GM21381 (cell line): Measurements from ENCODE around the gene ZNRF2.
A peak's percentile ranks its signal among the peaks of the same experiment; 100 is the strongest.

Experiments used
- ATAC-seq: cut with Tn5 transposase; IDR thresholded peaks from one replicate; pipeline ENCODE4 v1.9.1; 2021; ENCODE audit warnings: mild to moderate bottlenecking, moderate library complexity; ENCODE audit not compliant: unreplicated experiment

Gene ZNRF2

GRCh38 chr7:30320392-30320791, 36.0 kb downstream of the ZNRF2 start:
- ATAC-seq, result no peak

DNA sequence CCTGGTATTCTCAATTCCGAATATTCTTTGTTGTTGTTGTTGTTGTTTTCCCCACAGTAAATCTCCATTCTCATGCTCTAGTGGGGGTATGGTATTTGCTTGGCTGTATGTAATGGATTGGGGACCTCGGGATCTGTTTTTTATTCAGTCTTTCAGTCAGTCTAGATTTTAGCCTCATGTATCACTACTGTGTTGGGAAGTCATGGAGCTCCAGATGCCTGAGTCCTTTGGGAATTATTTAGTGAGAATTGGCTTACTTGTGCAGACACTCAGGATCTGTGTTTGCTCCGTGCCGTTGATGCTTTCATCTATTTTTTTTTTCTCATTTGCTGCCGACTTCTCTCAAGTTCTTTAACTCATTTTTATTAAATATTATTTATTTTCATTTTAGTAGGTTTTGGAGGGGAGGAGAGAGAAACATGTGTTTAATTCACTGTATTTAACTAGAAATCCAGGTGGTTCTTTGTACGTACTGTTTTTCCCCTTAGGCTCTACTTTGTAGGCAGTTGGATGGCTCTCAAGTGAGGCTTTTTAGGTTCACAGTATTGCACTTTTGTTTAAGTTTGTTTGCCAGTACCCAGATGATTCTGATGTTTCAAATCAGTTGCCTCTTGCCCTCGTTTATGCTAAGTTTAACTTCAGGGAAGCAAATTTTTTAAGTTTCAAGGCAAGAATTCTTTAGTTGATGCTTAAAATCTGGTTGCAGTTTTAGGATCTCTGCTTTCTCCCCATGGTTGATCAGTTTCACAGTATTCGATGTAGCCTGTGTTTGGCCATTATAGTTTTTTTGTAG, 36.9 kb downstream of the ZNRF2 start:
- no peak for ATAC-seq

DNA sequence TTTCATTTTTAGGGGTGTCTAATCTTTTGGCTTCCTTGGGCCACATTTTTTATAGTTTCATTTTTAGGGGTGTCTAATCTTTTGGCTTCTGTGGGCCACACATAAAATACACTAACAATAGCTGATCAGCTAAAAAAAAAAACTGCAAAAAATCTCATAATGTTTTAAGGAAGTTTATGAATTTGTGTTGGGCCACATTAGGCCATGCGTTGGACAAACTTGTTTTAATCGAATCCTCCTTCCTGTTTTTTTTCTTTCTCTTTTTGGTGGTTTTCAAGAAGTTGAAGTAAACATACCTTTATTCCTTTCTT, 37.4 kb downstream of the ZNRF2 start:
- ATAC-seq, result no peak

- peak; percentile 76 for ATAC-seq
Observed at GRCh38 chr7:30322271-30323005, 38.0 kb downstream of the ZNRF2 start.

- ATAC-seq, result peak; percentile 55
Observed at GRCh38 chr7:30323006-30323355, 38.6 kb downstream of the ZNRF2 start.

- ATAC-seq, result no peak
Observed at GRCh38 chr7:30327813-30328212, 43.4 kb downstream of the ZNRF2 start.

- ATAC-seq, result no peak
Observed at GRCh38 chr7:30328381-30328780, 44.0 kb downstream of the ZNRF2 start.

DNA sequence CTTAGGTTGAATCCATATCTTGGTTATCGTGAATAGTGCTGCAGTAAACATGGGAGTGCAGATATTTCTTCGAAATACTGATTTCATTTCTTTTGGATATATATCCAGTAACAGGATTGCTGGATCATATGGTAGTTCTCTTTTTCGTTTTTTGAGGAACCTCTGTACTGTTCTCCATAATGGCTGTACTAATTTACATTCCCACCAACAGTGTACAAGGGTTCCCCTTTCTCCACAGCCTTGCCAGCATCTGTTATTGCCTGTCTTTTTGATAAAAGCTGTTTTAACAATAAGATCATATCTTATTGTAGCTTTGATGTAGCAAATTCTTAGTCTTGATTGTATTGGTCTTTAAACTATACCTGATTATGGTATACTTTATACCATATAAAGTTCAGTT, 45.3 kb downstream of the ZNRF2 start:
- ATAC-seq, result no peak

DNA sequence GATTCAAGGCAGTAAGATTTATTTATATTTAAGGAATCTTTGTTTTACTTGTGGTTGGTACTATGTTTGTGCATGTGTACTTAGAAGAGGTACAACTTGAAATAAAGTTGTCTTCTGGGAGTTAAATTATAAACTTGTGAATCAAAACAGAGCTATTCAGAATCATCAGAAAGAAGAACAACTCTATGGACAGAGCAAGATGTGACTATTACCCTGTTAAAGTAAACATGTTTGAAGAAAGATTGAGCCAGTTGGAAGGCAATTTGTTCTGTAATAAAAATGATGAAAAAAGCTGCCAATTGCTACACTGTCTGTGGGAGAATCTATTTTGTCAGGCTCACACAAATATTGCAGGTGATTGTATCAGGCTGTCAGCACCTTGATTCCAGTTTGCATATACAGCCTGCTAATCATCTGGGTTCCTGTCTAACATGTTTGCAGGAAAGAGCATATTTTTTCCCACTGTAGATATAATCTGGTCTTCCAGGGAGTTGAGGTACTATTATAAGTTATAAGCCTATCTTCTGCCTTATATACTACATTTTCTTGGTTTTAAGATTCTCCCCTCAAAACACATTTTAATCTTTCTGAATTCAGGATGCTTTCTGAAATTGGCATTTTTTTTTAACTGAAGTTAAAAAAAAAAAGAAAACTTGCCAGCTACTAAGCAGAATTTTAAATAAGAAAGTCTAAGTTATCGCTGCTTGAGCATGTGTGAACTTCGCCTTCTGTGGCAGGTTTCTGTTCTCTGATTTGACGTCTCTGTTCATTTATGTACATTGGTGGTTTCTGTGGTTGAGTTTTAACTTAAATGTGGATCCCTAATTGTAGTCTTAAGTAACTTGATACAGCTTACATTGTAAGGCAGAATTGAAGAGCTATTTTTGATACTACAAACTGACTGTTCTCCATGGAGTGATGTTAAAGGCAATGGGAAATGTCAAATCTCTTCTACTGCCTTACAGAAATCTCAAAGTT, 46.0 kb downstream of the ZNRF2 start:
- peak; percentile 92 for ATAC-seq

GRCh38 chr7:30331338-30331737, 46.9 kb downstream of the ZNRF2 start:
- no peak for ATAC-seq

DNA sequence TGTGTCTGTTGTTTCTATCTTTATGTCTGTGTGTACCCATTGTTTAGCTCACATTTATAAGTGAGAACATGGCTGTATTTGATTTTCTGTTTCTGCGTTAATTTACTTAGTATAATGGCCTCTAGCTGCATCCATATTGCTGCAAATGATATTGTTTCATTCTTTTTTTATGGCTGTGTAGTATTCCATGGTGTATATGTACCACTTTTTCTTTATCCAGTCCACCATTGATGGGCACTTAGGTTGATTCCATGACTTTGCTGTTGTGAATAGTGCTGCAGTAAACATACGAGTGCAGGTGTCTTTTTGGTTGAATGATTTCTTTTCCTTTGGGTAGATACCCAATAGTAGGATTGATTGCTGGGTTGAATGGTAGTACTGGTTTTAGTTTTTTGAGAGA, 48.2 kb downstream of the ZNRF2 start:
- ATAC-seq, result no peak

- no peak for ATAC-seq
Observed at GRCh38 chr7:30335763-30336487, 51.5 kb downstream of the ZNRF2 start.

- ATAC-seq, result no peak
Observed at GRCh38 chr7:30344513-30344912, 60.1 kb downstream of the ZNRF2 start.

- peak; percentile 28 for ATAC-seq
Observed at GRCh38 chr7:30347226-30348082, 63.1 kb downstream of the ZNRF2 start.

GRCh38 chr7:30348083-30348560, 63.7 kb downstream of the ZNRF2 start:
- ATAC-seq, result peak; percentile 74

DNA sequence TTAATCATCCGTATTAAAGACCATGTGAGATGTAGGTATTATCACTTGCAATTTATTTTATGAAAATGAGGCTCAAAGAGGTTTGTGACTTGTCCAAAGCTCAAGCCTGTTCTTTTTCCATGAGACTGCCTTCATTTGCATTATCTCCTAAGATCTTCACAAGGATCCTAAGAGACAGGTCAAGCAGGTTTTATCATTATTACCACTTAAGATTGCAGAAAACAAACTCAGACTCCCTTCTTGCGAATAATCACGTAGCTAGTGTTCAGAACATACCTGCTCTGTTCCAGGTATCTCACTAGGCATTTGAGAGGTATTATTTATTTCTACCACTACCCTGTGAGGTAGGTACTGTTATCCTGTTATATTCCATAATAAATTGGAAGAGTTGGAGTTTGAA, 64.8 kb downstream of the ZNRF2 start:
- no peak for ATAC-seq

DNA sequence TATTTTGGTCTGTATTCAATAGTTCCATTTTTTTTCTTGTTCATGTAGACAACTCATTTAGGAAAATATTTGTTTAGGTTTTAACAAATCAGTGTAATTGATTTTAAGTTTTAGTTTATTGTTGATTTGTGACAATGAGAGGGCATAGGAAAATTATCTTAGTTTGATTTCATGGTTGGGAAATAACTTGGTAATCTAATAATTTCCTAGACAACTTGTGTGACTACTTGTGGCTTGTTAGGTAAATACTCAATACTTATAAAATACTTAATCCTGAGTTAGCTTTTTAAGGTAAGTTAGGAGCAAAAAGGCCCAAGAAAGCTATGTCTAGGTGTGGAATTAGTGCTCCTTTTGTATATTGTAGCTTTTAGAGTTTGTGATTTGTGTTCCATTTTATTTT, 65.4 kb downstream of the ZNRF2 start:
- ATAC-seq, result no peak

GRCh38 chr7:30351286-30351685, 66.9 kb downstream of the ZNRF2 start:
- ATAC-seq, result no peak

DNA sequence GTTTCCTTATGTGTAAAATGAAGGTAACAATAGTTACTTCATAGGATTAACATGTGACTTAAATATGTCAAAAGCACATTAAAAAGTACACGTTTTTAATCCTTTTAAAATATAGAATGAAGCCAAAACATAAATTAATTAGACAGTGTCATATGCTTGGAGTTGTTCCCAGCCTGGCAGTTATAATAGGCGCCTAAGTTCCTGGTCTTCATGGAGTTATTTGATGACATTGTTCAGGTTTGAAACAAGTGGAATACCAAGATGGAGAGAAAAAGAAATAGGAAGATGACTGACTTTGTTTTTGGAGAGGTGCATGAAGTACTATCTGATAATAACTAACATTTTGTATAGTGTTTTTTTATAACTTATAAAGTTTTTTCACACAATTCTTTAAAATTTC, 67.3 kb downstream of the ZNRF2 start:
- ATAC-seq, result no peak

- no peak for ATAC-seq
Observed at GRCh38 chr7:30352169-30352568, 67.8 kb downstream of the ZNRF2 start.
